G401 (cell line): Measurements from ENCODE around the gene SEMA3D. TPM values are rescaled to one million over a fixed set of nuclear protein-coding genes. Genes with fewer than 3 reads are reported as not detected.
"Not testable (repeated sequence)": the region's sequence is repeated elsewhere in the genome, so short reads cannot be mapped to it uniquely, and the experiment has no call there.

Experiments used
- DNase-seq: peaks from one replicate; pipeline ENCODE4 v3.0.0-alpha.2; 2015; ENCODE audit warnings: low spot score
- in situ Hi-C: cut with HindIII; loops from 2 replicates; pipeline ENCODE4 v1.10.0; 2016; ENCODE audit warnings: low sequenced_read_pairs, mixed read lengths
- total RNA-seq: library from RNA; depleted of rRNA; stranded (reverse); fragments of >200 nt; shearing (Covaris generic); gene quantifications from 2 replicates; pipeline ENCODE4 v1.2.3, GENCODE V29; 2014

SEMA3D gene
- total RNA-seq, 1 experiment from 2014 or later: 1.6 TPM

- no peak for DNase-seq
- in situ Hi-C loops: no loop called here
Measured at GRCh38 chr7:85018498-85018897, 168.4 kb downstream of the SEMA3D start.

GRCh38 chr7:85016286-85016685 is 170.6 kb downstream of the SEMA3D start:
- in situ Hi-C loops: no loop called here
- DNase-seq: no peak

DNA sequence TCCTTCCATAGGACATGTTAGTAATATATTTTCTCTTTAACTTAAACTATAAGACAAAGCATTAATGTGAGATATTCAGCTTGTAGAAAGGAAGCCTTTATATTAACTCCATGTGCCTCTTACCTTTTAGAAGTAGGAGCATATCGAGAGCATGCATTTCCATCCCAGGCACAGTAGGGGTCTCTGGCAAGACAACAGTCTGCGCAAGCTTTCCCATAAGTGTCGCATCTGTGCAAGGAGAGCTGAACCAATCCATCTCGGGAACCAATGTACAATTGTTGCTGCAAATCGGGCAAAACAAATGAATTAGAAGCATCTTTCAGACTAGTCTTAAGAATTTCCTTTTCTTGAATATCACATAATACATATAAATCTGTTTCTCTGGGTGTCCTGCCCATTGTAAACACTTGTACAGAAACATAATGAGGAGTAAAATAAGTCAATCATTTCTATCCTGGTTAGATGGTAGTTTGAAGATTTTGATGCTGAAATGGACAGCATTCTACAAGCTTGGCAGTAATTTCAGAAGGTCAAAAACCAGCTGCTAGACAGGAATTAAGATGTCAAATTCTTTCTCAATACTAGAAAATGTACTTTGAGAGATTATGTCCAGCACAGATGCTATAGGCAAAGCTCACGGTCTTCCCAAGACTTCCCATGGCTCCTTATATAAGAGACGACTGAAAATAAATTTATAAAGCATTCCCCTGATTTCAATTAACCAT is 171.8 kb downstream of the SEMA3D start:
- peak; percentile 29 for DNase-seq
- in situ Hi-C loops: no loop called here

- no peak for DNase-seq
- in situ Hi-C loops: no loop called here
Measured at GRCh38 chr7:85011127-85011526, 175.7 kb downstream of the SEMA3D start.

GRCh38 chr7:85010306-85010705 is 176.6 kb downstream of the SEMA3D start:
- in situ Hi-C loops: no loop called here

GRCh38 chr7:85006754-85007153 is 180.1 kb downstream of the SEMA3D start:
- in situ Hi-C loops: no loop called here
- no peak for DNase-seq

More at GRCh38 chr7:85010306-85010705, 176.6 kb downstream of the SEMA3D start:
- no peak for DNase-seq

DNA sequence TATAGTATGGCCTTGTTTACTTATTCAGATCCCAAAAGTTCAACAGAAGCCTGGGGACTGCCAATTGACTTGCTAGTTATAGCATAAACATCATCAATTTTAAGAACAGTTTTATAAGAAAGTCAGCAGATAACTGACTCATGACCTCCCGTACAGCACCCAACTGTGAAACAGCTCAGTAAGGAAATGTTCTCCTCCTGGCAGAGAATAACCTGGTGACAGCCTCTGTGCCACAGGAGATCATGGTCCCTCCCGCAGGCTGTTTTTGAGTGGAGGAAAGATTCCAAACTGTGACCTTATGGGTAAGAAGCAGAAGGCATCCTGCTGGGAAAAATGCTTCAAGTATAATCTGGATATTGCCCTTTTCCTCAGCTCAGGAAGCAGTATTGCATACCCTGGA is 182.5 kb downstream of the SEMA3D start:
- in situ Hi-C loops: no loop called here

DNA sequence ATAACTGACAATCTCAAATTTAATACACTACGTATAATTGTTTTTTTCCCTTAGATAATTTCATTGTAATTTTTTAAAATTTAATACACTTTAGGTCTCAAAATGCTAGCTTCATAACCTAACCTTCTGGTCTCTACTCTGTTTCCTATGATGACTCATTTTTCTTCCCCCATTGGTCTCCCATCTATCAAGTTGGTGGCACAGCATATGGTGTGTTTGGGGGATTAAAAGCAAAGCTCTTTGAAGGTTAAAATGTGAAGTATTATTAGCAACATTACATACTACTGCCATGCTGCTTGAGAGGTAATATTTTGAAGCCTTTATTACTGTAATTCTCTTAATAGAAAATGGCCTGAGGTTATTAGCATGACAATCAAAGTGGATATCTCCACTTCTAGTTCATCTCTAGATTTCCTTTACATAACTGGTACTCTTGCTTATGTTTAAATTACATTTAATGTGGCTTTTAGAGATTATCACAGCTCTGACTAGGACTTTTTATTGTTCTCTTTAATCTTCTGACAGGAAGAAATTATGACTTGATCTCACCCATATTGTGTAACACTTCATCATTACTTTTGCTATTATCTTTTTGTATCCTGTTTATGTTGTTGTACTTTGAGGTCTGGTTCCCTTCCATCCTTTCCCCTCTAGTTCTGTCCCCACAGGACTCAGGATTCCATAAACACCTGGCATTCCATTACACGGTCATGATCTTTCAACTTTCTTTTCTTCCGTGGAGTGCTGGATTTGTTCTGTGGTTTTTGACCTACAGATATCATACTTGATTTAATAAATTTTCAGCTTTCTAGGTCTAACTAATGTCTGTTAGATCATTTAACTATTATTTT is 185.1 kb downstream of the SEMA3D start:
- in situ Hi-C loops: no loop called here

More for the DNA sequence above, 182.5 kb downstream of the SEMA3D start:
- DNase-seq: peak; percentile 26

GRCh38 chr7:85000735-85001350 is 186.0 kb downstream of the SEMA3D start:
- no peak for DNase-seq
- in situ Hi-C loops: no loop called here

More for the DNA sequence above, 185.1 kb downstream of the SEMA3D start:
- DNase-seq: no peak

DNA sequence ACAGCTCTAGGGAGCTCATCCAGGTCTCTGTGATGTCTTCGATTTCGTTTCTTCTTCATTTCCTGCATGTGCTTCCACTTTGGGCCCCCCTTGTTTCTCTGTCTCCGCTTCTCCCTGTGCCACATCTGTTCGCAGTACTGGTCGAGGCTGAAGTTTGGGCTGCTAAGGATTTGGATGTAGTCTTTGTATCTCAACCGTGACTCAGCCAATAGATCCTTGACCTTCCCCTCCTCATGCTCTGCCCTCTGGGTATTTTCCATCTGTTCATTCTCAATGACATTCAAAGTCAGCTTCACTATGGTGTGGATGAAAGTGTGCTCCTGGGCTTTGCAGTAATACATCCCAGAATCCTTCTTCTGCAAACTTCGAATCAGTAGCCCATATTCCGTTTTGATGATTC is 187.4 kb downstream of the SEMA3D start:
- no peak for DNase-seq
- in situ Hi-C loops: no loop called here

DNA sequence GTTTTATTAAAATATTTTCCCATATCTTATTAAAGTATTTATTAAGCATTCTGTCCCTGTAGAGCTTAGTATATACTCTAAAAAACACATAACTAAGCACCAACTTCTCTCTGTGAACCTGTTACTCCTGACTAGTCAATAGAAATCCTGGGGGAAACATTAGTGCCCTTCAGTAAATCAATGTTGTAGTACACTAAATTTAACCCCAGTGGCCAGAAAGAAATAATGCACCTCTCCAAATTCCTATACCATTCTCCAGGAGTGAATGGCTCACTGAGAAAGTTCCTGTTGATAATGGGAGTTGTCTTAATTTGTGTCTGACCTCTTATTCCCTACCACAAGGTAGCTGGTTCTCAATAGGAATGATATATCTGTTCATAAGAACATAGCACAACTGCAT is 188.2 kb downstream of the SEMA3D start:
- DNase-seq: no peak
- in situ Hi-C loops: no loop called here

DNA sequence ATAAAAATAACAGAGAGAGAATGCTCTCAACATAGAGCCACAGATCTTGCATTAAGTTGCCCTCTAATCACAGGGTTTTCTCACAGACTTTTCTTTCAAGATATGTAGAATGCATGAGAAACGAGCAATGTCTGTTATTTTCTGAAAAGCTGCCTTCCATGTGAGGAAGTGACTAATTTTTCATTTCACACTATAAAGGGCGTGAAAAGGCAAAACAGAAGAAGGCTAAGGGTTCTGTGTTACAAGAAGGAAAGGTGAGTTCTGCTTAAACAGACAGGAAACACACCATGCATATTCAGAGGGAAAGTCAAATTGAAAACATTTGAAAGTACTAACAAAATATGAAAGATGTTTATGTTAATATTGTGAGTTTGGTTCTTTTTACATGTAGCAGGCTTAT is 189.2 kb downstream of the SEMA3D start:
- in situ Hi-C loops: no loop called here
- no peak for DNase-seq

DNA sequence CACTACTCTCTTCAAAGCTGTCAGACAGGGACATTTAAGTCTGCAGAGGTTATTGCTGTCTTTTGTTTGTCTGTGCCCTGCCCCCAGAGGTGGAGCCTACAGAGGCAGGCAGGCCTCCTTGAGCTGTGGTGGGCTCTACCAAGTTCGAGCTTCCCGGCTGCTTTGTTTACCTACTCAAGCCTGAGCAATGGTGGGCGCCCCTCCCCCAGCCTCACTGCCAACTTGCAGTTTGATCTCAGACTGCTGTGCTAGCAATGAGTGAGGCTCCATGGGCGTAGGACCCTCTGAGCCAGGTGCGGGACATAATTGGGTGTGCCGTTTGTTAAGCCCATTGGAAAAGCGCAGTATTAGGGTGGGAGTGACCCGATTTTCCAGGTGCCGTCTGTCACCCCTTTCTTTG is 193.9 kb downstream of the SEMA3D start:
- DNase-seq, in situ Hi-C loops: not testable (repeated sequence)

DNA sequence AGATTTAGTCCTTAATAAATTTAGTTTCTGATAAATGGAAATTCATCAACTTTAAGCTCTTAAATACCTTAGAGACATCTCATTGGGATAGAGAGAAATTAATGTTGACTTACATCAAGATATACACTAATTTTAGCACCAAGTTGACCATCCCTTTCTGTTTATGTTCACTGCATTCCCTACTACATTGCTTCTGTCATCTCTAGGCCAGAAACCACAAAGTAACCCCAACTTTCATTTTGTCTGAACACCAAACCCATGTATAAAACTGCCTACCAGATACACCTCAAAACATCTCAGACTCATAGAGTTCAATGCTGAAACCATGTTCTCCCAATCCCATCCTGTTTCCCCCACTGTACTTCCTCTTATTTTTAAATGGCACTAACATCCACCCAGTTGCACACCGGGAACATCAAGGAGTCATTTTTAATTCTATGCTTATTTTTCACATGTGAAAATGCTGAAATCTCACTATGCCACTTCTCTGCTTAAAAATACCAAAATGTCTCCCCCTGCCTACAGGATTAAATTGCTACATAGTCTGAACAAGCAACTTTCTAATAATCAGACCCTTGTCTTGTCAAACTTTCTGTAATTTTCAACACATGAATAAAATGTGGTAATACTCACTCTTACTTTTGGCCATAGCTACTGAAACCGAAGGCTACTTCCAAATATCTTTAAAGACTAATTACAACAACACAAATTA is 201.6 kb downstream of the SEMA3D start:
- in situ Hi-C loops: no loop called here
- DNase-seq: no peak

DNA sequence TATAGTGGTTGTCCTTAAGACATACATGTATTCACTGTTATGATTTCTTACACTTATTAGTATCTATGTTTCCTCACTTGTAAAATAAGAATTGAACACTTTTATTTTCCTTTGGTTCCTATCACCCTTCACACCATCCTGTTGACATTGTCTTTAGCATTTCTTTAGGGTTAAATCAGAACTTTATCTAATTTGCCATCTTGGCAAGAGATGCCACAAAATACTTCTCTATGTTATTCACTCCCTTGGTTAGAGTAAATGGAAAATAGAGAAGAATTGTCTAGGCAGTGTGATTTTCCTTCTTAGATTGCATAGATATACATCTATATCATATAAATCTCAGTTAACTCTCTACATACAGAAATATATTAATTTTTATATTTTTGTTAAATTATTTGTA is 204.7 kb downstream of the SEMA3D start:
- in situ Hi-C loops: no loop called here
- DNase-seq: no peak

DNA sequence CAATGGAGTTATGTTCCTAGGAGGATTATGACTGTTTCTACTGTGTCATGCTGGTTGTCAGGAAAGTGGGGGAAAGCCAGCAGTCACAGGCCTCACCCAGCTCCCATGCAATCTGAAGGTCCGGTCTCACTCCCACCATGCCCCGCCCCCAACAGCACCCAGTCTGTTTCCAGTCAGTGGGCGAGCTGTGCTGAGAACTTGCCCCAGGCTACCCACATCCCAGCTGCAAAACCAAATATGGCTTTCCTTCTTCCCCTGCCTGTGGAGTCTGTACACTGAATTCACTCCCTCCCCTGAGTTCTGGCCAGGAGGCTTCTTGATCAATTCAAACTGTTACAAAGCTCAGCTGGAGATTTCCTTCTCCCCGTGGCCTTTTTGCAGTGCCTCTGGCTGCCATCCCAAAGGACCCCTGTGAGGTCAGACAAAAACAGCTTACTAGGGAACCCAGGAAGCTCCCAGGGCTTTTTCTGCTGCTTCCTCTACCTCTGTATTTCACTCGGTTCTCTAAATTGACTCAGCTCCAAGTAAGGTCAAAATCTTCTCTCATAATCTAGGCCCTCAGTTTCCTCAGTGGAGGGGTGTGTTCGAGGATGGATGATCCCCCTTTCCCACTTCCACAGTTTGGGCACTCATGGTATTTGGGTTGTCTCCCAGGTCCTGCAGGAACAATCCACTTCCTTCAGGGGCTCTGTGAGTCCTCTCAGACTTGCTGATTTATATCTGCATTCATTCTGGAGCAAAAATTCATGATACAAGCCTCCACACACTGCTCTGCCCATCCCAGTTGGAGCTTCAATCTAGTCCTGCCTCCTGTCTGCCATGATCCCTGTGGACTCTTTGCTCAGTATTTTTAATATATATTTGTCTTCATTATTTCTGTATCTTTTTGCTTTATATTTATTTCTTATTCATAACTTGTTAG is 205.5 kb downstream of the SEMA3D start:
- in situ Hi-C loops: no loop called here

DNA sequence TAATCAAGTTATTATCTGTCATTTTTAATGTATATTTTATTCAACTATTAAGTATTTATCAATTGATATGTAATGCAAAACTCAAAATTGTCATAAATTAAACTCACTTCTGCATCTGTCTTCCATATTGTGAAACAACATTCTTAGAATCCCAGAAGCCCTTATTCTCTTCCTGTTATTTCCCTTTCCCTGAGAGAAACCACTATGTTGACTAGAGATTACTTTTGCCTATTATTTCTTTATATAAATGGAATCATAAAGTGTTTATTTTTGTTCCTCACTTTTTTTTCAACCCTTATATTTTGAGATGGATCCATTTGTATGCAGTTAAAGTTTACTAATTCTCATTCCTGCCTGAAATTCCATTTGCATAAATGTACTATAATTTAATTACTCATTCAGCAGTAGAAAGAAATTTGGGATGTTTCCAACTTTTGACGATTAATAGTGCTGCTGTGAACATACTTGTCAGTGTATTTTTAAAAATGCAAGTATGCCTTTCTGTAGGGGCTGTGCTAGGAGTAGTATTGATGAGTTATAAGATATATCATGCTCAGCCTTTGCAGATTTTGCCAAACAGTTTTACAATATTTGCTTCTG is 211.2 kb downstream of the SEMA3D start:
- no peak for DNase-seq
- in situ Hi-C loops: no loop called here

More for the DNA sequence above, 205.5 kb downstream of the SEMA3D start:
- no peak for DNase-seq

- DNase-seq: peak; percentile 41
- in situ Hi-C loops: no loop called here
Measured at GRCh38 chr7:84971360-84971759, 215.5 kb downstream of the SEMA3D start.
